HG02610 (cell line): ENCODE results near the gene PRKCB.
"Not testable (repeated sequence)": the region's sequence is repeated elsewhere in the genome, so short reads cannot be mapped to it uniquely, and the experiment has no call there.

Experiments
- ATAC-seq: cut with Tn5 transposase; IDR thresholded peaks from one replicate; pipeline ENCODE4 v1.9.1; 2021; ENCODE audit warnings: mild to moderate bottlenecking, moderate library complexity; ENCODE audit not compliant: unreplicated experiment

The PRKCB gene

GRCh38 chr16:23998771-23999170 lies 163.0 kb downstream of the PRKCB start:
- ATAC-seq, result no peak

GRCh38 chr16:23999663-24000062 lies 163.9 kb downstream of the PRKCB start:
- peak; percentile 96 for ATAC-seq

DNA sequence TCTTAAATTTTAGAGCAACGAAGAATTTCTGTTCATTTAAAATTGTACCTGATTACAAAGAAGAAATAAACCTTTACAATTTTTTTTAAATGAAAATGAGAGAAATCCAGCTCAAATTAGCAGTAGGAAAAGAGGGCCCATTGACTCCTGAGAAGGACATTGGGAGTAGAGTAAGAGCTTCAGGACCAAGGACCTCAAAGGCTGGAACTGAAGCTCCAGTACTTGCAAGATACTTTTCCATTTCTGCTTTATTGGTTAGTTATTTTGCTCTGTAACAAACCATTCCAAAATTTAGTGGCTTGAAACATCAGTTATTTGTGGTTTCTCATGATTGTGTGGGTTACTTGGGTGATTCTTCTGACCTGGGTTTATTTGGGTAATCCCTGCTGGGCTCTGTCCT lies 165.9 kb downstream of the PRKCB start:
- ATAC-seq, result no peak

- no peak for ATAC-seq
Measured at GRCh38 chr16:24002619-24003018, 166.8 kb downstream of the PRKCB start.

DNA sequence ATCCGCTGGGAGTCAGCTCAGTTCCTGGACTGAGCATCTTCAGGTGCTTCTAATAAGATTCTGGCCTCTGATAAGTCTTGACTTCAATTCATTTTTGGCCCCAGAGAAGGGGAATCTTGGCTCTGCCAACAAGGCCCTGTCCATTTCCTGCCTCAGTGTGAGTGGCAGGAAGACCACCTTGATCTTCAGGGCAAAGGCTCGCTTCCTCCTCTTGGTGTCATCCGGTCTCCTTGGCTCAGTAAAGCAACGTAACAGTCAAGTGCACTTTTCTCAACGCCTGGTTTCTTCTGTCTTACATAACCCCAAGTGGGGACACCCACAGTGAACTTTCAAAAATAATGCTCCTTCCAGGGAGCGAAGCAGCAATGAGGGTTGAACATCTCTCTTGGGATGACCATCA lies 169.8 kb downstream of the PRKCB start:
- no peak for ATAC-seq

- no peak for ATAC-seq
Measured at GRCh38 chr16:24007391-24007790, 171.6 kb downstream of the PRKCB start.

- ATAC-seq, result no peak
Measured at GRCh38 chr16:24007934-24008333, 172.2 kb downstream of the PRKCB start.

GRCh38 chr16:24009098-24009497 lies 173.3 kb downstream of the PRKCB start:
- ATAC-seq, result peak; percentile 45

- ATAC-seq, result no peak
Measured at GRCh38 chr16:24009955-24010354, 174.2 kb downstream of the PRKCB start.

DNA sequence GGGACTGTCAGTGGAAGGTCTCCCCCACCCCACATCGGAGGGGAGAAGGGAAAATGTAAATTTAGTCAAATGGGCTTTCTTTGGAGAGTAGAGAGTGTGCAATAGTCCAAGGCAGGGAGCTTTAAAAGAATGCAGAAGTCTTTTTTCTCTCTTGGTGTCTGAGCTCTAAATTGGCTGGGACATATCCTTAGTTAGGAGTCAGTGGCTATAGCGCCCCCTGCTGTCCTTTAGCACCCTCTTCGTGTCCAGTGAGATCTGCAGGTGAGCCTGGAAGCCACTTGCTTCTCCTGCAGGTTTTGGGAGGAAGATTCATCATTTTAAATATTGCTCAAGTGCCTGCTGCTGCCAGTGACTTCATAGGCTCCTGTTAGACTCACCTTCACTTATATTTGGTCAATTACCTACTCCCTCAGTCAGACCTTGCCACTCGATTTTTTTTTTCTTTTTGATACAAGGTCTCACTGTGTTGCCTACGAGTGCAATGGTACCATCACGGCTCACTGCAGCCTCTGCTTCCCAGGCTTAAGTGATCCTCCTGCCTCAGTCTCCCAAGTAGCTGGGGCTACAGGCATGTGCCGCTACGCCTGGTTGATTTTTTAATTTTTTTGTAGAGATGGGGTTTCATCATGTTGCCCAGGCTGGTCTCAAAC lies 174.8 kb downstream of the PRKCB start:
- no peak for ATAC-seq

DNA sequence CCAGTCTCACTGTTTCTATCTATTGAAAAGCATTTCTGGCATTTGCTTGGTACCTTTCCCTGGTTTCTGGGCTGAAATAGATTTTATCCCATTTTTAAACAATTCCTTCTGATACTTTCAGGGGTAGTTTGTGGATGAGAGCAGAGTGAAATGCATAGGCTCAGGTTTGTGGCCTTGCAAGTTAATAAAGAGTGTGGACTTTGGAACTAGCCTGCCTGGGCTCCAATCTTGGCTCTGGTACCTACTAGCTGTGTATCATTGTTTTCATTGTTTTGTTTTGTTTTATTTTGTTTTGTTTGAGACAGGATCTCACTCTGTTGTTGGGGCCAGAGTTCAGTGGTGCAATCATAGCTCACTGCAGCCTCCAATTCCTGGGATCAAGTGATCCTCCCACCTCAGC lies 175.5 kb downstream of the PRKCB start:
- ATAC-seq, result no peak

- ATAC-seq, result no peak
Measured at GRCh38 chr16:24013054-24013636, 177.4 kb downstream of the PRKCB start.

DNA sequence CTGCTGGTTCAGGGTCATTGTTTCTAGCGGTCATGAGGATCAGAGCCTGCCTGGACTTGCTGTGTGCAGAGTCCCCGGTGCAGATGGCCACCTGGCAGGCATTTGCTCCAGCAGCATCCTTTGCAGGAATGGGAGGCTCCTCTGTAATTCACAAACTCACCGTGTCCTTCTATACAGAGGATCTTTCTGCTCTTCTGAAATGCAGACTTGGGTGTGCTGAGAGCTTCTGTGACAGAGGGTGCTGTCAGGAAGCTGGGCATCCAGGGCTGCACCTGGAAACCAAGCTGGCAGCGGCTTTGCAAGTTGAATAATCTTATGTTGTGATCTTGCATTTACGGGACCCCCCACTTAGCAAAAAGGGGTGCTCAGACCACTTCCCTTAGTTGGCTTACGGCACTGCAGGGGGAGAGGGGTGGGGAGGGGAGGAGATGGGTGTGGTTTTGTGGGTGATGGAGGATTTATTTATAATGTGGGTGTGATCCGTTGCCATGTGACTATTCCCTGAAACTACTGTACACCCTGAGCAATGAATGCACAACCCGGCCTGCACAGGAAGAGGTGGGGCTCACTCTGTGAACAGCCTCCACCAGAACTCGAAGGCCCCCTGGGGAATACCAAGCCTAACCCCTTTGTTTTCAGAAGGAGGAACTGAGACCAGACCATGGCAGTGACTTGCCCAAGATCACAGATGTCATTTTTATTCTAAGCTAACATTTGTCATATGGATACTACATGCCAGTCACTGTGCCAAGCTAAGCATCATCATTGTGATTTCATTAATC lies 178.3 kb downstream of the PRKCB start:
- peak; percentile 92 for ATAC-seq

DNA sequence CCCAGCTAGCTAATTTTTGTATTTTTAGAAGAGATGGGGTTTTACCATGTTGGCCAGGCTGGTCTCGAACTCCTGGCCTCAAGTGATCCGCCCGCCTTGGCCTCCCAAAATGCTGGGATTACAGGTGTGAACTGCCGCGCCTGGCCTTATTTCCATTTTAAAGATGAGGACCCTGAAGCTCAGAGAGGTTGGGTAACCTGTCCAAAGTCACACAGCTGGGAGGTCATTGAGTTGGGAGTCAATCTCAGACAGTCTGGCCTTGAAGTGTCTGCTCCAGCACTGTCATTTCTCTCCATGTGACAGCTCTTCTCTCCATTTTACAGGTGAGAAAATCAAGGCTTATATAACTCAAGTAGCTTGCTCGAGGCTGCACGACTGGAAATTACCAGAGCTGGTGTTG lies 179.2 kb downstream of the PRKCB start:
- not testable (repeated sequence) for ATAC-seq

- no peak for ATAC-seq
Measured at GRCh38 chr16:24015923-24016322, 180.1 kb downstream of the PRKCB start.

DNA sequence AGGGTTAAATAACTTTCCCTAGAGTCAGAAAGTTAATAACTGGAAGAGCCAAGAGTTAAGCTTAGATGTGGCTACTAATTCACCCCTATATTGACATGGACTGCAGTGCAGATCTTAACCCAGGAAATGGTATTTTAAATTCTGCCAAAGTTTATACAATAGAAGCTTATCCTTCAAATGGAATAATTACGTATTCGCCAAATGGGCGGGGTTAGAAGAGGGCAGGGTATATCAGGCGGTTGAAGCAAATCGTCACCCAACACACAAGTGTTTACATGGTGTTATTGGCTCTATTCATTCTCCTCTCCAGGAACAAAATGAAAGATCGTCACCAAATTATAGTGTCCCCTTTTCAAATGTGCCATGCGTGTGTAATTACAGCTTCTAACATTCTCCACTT lies 182.7 kb downstream of the PRKCB start:
- no peak for ATAC-seq

DNA sequence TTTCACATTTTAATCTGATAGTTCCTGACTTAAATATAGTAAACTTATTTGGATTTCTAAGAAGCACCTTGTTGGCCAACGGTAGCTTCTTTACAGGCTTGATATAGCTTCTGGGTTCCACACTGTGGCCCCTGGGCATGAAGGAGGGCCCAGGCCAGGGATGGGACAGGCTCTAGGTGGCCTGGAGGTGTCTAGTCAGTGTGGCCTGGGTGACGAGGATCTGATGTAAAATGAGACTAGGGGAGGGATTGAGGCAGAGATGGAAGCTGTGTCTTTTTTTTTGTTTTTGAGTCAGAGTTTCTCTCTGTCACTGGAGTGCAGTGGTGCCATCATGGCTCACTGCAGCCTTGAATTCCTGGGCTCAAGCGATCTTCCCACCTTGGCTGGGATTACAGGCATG lies 187.0 kb downstream of the PRKCB start:
- ATAC-seq, result no peak

DNA sequence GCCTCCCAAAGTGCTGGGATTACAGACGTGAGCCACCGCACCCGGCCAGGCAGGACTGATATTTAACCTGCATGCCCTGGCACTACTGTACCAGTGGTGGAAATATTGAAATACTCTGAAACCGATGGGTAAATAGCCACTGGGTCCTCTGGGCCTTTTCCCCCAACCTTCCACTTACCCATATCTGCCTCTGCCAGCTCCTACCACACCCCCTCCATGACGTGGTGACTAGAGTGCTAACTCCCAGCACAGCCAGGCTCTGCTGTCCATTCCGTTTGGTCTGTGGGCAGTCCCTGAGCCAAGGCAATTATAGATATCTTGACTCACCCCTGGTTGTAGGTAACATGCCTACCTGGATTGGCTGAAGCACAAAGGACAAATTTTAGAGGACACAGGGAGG lies 187.8 kb downstream of the PRKCB start:
- ATAC-seq, result no peak

DNA sequence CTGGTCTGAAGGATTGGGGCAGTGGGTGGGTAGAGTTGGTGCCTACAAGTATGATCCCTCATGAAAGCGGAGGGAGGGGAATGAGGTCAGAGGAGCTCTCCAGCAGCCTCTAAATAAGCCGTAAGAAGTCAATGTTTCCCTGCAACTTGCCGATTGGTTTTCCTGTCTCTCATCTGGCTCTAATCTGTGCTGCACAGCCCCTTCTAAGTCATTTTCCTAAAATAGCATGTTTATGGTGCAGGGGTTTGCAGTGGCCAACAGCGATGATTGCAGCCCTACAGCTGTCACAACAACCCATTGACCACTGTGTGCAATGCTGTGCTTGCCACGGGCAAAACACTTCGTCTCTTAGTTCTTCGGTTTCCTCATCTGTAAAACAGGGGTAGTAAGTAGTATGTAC lies 189.2 kb downstream of the PRKCB start:
- no peak for ATAC-seq

DNA sequence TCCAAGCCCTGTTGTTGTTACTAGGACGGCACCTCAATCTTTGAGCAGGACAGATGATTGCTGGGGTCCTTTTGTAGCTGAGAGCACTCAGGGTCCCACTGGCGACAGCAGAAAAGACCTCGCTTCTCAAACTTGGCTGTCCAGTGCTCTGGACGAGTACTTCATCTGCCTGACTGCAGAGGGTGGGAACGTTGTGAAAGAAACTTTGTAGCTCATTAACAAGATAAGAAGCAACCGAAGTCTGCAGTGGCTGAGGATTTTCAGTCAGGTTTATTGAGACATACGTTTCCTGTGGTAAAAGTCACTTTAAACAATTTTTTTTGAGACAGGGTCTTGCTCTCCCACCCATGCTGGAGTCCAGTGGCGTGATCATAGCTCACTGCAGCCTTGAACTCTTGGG lies 191.7 kb downstream of the PRKCB start:
- no peak for ATAC-seq

DNA sequence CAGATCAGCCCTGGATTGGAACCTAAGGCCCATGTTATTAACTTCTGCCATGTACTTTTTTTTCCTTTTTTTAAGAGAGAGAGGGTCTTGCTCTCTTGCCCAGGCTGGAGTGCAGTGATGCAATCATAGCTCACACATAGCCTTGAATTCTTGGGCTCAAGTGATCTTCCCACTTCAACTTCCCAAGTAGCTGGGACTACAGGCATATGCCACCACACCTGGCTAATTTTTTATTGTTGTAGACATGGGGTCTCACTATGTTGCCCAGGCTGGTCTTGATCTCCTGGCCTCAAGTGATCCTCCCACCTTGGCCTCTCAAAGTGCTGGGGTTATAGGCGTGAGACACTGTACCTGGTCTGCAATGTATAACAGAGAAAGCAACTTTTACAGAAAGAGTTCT lies 194.1 kb downstream of the PRKCB start:
- ATAC-seq, result not testable (repeated sequence)

GRCh38 chr16:24035127-24035842 lies 199.5 kb downstream of the PRKCB start:
- no peak for ATAC-seq
